ENCODE measurements around the gene CS.
"Not testable (repeated sequence)": the region's sequence is repeated elsewhere in the genome, so short reads cannot be mapped to it uniquely, and the experiment has no call there.

CS gene

DNA sequence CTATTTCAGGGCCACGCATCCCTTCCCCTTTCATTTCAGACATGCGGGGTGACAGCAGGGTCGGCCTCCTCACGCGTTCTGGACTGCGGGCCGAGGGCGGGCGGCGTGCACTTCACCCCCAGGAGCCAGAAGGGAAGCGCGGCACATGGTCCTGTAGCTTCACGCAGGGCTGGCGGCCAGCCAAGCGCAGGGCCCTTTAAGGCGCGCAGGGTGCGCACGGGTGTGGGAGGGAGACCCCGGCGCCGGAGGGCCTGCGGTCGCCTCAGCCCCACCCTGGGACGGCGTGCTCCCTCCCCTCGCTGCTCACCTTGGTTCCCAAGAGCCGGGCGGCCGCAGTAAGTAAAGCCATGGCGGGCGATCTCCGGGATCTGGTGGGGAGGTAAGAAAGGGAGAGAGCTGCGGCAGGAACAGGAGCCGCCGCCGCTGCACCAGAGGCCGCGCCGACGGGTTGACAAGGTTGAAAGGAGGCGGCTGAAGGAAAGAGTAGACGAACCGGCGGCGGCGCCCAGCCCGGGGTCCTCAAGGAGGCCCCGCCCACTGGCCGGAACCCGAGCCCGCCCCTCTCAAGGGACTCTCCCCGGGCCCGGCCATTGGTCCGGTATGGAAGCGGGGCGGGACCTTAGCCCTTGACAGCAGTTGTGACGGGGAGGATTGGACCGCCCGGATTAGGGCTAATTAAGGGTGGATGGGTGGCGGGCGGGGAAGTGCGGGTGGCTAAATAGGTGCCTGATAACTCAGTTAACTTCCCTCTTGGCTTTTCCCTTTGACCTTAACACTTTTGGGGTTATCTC, at the start of gene CS:
CS (minus strand) TSS at position 478 of the 791 bp plus-strand sequence; CDS start at position 349, 129 bp downstream.
- DNase-seq (ENCODE audit: low spot score), result peak; percentile 100

DNA sequence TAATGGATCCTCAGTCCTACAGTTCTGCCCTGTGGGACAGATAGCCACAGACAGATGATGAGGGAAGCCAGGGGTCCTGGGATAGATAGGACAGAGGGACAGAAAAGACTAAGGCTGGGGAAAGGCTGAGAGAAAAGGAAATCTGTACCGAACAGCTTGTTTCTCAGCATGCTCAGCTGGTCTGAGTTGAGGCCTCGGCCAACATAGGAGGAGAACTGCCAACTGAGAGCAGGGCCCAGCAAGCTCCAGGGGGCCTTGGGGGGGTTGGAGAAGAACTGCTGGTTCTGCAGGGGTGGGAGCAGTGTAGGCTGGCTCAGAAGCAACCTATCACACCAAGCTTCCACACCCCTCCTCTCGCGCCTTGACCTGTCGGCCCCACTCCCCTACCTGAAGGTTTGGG, 48.6 kb upstream of the CS start:
- no peak for DNase-seq (ENCODE audit: low spot score)

DNA sequence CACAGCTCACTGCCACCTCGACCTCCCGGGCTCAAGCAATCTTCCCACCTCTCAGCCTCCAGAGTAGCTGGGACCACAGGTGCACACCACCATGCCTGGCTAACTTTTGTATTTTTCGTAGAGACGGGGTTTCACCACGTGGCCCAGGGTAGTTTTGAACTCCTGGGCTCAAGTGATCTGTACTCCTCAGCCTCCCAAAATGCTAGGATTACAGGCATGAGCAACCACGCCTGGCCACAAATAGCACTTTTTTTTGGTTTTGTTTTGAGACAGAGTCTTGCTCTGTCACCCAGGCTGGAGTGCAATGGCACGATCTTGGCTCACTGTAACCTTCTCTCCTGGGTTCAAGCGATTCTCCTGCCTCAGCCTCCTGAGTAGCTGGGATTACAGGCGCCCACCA, 47.1 kb upstream of the CS start:
- not testable (repeated sequence) for DNase-seq (ENCODE audit: low spot score)

DNA sequence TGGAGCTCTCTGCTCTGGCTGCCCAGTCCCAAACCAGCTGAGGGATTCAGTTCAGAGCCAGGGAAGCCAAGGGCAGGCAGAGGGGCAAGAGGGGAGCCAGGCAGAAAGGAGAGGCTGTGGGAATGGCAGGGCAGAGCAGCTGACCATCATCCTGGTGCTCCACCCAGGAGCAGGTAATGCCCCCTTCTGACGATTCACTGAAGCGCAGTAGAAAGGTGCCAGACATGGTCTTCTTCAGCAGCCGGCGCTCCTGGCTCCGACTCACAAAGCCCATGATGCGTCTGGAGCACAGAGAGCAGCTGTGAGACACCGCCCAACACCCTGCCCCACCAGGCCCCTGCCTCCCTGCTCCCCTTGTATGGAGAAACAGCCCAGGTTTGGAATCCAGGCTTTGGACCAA, 46.5 kb upstream of the CS start:
- DNase-seq (ENCODE audit: low spot score), result no peak

DNA sequence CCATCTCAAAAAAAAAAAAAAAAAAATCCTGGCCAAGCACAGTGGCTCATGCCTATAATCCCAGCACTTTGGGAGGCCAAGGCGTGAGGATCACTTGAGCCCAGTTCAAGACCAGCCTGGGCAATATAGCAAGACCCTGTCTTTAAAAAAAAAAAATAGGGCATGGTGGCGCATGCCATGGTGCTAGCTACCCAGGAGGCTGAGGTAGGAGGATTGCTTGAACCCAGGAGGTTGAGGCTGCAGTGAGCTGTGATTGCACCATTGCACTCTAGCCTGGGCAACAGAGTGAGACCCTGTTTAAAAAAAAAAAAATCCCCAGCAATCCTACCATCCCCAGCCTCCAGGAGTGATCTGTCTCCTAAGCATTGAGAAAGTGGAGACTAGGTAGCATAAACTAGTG, 42.2 kb upstream of the CS start:
- not testable (repeated sequence) for DNase-seq (ENCODE audit: low spot score)

DNA sequence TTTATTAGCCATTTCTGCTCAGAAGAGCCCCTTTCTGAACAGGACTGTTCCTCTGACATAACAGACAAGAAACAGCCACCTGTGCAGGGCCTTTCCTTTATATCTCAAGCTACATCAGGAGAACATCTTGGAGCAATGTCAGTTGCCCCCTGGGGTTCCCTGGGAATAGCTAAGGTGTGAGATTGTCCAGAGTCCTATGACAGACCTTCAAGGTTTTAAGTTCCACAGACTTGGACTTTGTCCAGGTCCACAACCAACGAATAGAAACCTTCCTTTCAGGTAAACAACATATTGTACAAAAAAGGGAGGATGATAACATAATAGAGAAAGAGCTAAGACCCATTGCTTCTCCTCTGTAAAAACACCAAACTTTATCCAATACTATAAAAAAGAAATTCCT, 41.5 kb upstream of the CS start:
- DNase-seq (ENCODE audit: low spot score), result no peak

DNA sequence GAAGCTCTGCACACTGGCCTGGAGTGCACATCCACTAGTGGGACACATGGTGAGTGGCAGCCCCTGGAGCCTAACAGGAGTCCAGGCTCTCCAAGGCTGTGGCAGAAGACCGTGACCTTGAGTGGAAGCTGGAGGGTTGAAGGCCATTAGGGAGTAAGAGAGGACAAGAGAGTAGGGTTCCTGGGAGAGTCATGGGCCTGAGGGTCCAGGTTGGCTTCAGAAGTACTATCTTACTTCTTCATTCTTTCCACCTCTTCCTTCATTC, 39.0 kb upstream of the CS start:
- DNase-seq (ENCODE audit: low spot score), result no peak

DNA sequence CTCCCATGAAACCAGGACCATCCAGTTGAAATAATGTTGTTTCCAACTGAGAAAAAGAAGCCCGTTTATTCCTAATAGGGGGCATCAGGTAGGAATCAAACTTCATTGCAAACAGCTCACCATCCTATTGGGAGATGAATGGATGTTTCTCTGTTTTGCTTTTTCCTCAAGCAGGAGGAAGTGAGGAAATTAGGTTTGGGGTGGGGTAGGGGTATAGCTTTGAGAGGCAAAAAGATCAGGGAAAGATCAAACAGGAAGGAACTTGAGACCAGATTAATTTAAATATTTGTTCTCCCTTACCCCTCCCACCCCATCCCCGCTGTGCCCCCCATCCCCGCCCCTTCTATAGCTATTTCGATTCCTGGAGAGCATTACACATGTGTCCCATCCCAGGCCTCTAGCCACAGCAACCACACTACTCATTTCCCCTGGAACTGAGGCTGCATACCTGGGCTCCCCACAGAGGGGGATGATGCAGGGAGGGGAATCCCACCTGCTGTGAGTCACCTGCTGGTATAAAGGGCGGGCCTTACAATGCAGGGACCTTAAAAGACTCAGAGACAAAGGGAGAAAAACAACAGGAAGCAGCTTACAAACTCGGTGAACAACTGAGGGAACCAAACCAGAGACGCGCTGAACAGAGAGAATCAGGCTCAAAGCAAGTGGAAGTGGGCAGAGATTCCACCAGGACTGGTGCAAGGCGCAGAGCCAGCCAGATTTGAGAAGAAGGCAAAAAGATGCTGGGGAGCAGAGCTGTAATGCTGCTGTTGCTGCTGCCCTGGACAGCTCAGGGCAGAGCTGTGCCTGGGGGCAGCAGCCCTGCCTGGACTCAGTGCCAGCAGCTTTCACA, 38.4 kb upstream of the CS start, which contains the start of gene IL23A:
IL23A (plus strand) TSS at position 577 of the 850 bp plus-strand sequence; CDS start at position 738, 161 bp downstream.
- peak; percentile 28 for DNase-seq (ENCODE audit: low spot score)

DNA sequence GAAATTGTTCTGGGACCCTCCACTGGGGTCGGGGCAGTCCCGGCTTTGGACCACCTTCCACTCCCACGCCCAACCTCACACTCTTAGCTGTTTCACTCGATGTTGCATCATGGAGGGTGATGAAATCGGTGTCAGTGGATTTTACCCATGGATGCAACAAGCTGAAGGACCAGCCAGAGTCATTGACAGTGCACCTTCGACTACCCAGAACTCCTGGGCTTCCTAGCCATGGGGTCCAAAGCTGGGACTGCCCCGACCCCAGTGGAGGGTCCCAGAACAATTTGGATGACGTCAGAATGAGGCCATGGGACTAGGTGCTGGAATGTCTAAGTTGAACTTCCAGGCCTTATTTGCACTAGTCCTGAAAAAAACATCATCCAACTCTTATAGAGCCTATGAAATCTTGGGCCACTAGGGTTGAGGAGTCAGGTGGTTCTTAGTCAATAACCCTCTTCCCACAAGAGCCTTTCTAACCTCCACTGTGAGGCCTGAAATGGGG, 37.7 kb upstream of the CS start:
- no peak for DNase-seq (ENCODE audit: low spot score)

DNA sequence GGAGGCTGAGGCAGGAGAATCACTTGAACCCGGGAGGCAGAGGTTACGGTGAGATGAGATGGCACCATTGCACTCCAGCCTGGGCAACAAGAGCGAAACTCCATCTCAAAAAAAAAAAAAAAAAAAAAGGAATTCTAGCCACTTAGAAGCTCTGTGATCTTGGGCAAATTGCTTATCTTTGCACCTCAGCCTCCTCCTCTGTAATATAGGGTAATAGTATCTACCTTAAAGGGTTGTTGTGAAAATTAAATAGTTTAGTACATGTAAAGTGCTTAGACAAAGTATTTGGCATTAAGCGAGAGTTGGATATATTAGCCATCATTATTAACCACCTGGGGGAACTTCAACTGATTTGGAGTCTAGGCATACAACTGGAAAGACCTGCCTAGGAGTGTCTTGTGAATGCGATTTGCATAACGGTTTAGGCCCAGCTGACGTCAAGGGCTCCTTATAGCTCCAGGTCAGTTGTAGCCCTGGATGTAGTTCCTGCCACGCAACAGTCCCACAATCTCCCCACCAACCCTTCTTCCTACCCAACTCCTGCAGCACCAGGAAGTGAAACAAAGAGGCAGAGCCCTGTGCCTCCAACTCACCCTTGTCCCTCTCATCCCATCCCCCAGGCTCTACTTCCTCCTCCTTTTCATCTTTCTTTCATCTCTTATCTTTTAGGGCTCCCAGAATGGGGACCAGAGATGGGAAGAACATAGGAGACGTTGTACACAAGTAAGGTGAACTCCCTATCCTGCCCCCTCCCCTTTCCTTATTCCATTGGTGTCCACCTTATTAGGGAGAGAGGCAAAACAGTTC, 36.4 kb upstream of the CS start:
- DNase-seq (ENCODE audit: low spot score), result no peak

DNA sequence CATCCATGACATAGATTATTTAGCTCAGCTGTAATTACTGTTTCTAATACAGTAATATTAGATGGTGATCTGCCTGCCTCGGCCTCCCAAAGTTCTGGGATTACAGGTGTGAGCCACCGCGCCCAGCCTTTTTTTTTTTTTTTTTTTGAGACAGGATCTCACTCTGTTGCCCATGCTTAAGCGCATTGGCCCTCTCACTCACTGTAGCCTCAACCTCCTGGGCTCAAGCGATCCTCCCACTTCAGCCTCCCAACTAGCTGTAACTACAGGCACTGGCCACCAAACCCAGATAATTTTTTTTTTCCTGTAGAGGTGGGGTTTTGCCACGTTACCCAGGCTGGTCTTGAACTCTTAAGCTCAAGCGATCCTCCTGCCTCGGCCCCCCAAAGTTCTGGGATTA, 35.4 kb upstream of the CS start:
- DNase-seq (ENCODE audit: low spot score), result not testable (repeated sequence)

DNA sequence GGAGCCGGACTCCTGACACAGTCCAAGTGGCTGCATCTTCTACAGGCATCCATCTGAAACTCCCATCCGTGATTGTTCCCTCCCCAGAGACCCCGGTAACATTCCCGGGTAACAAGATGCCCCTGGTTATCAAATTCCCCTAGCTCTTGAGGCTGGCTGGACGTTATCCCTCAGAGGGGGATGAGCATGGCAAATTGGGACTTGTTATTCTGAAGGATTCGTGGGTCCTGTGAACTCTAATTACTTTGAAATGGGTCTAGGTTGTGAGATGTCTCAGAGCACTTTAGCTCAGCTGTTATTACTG, 34.3 kb upstream of the CS start:
- no peak for DNase-seq (ENCODE audit: low spot score)

DNA sequence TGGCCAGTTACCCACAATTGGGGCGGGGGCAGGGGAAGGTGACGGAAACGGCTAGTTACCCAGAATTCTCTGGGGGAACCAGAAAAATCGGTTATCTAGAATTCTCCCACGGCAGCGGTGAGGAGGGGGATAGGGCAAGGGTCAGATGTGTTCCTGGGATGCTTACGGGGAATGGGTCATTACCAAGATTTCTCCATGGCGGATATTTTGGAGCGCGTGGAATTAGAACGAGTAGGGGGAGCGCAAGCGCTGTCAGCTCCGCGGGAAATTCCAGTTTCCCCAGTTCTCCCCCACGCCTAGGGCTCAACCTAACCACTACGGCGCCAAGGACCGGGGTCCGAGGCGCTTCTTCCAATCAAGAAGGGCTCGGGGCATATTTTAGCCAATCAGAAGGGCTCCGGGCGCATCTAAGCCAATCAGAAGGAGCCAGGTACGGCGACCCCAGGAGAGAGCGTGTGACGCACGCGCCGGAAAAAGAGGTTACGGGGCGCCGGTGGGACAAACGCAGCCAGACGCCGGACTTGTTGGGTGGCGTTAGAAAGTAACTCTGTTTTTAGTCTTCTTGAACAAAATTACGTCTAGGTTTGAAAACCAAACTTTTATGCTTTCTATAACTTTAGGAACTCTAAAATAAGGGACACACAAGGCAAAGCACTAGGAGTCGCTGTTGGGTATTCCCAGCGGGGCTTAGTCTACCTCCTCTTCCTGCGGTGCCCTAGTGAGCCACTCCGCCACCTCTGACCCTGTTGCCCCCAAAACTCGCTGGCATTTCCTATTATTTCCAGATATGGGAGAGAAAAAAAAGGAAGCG, 33.8 kb upstream of the CS start, which contains the start of gene PAN2:
PAN2 (minus strand) TSS at position 322 of the 811 bp plus-strand sequence. CDS start 906 bp downstream, outside the sequence.
- DNase-seq (ENCODE audit: low spot score), result peak; percentile 100

DNA sequence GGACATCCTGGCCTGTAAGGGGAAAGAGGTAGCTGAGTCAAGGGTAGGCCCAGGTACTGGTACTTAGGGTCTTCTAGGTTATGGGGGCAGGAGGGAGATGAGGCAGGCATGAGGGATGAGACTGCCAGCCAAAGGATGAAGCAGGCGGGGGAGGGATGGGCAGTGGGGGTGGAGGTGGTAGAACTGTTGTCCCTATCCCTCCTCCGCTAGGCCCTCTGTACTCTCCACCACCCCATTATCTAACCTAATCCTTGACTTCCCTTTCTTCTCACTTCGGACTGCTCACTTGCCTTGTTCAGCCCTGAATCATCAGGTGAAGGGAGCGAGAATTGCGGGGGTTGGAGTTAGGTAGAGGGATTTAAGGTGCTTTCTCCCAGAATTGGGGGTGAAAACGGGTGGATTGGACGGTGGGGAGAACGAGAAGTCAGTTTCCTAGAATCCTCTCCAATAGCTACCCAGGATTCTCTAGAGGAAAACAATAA, 33.1 kb upstream of the CS start:
- DNase-seq (ENCODE audit: low spot score), result no peak

DNA sequence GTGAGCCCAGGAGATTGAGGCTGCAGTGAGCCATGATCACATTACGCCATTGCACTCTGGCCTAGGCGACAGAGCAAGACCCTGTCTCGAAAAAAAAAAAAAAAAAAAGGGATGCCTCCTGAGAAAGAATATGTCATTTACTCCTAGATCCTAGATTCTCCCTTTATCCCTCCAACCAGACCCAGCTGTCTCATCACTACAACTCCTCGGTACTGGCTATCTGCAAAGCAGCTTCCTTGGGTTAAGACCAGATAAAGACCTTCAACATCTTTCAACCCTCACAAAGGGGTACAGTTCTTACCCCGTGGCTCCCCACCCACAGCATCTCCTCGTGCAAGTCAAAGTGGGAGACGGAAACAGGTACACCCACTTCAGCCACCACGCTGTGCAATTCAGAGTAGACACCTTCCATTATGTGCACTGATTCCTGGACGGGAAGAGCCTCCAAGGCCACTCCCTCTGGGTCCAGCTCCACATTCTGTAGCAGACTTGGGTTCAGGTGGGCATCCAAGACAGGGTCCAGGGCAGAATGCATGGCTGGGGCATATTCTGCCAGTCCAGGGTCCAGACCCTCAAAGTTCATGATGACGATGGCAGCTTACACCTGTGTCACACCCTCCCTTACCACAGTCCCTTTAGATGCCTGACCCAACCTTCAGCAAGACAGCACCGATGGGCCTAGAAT, 32.5 kb upstream of the CS start:
- DNase-seq (ENCODE audit: low spot score), result no peak

DNA sequence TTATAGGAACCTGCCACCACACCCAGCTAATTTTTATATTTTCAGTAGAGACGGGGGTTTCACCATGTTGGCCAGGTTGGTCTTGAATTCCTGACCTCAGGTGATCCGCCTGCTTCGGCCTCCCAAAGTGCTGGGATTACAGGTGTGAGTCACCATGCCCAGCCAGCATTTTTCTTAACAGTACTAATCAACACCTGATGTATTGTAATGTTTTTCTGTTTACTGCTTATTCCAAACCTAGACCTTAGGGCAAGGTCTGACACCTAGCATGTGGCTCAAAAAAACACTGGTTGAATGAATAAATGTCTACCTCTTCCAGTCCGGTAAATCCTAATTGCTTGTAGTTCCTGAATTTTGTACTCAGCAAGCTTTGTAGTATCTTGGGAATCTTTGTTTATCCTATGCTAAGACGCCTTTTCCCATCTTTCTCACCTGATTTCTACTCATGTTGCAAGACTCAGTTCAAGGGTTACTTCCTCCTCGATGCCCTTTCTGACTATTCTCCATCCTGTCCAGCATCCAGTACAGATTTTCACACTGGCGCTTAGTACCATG, 30.9 kb upstream of the CS start:
- DNase-seq (ENCODE audit: low spot score), result no peak

DNA sequence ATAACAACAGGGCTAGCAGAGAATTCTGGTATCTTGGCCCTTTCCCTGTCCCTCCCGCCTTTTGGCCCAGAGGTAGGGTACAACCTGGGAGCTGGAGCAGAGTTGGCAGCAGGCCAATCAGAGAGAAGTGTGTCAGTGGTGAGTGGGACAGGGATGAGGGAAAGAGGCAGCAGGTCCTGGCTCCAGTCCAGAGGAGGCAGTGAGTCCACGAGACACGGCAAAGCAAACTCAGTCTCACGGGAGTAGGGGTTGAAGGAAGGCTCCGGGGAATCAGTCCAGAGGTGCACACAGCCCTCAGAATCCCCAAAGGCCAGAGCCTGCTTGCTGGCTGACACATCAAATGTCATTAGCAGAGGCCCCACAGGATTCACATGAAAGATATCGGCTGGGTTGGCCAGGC, 26.4 kb upstream of the CS start:
- DNase-seq (ENCODE audit: low spot score), result no peak

DNA sequence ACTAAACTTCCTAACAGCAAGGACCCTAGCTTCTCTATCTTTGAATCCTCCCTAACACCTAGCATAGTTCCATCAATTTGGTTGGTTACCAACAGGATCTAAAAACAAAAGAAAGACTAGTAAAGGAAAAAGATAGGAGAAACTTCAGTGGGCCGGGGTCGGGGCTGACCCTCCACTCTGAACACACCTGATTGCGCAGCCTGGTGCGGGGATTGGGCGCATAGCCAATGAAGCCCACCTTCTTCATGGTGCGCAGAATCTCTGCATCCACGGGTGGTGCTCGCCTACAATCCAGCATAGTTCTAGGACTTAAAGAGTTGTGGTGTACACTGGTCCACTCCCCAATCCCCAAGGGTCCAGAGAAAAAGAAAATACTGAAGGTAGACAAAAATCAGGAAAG, 26.0 kb upstream of the CS start:
- no peak for DNase-seq (ENCODE audit: low spot score)

DNA sequence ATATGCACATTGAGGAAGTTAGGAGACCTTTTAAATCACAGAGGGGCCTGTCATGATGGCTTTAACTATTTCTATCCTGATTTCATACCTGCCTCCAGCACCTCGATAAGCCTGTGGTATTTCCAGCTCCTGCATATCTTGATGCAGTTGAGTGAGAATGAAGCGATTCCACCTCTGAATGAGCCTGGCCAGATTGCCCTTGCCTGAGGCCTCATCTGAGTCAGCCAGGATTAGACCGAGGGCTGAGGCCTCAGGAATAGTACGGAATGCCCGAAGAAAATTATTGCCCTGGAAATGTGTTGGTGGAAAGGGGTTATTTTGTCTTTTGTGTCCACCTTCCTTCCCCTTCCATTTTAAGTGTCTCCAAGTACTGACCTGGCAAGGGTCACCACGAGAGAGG, 24.1 kb upstream of the CS start:
- no peak for DNase-seq (ENCODE audit: low spot score)

DNA sequence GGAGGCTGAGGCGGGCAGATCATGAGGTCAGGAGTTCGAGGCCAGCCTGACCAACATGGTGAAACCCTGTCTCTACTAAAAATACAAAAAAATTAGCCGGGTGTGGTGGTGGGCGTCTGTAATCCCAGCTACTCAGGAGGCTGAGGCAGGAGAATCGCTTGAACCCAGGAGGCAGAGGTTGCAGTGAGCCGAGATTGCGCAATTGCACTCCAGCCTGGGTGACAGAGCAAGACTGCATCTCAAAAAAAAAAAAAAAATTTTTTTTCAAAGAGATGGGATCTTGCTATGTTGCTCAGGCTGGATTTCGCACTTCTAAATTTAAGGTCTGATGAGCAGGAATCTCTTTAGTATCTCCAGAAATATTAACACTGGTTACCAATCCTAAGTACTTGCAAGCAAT, 21.5 kb upstream of the CS start:
- DNase-seq (ENCODE audit: low spot score), result not testable (repeated sequence)

DNA sequence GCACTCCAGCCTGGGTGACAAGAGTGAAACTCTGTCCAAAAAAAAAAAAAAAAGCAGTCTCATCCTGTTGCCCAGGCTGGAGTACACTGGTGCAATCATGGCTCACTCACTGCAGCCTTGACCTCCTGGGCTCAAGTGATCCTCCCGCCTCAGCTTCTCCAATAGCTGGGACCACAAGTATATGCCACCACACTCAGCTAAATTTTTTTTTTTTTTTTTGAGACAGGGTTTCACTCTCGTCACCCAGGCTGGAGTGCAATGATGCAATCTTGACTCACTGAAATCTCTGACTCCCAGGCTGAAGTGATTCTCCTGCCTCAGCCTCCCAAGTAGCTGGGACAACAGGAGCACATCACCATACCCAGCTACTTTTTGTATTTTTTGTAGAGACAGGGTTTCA, 20.9 kb upstream of the CS start:
- no peak for DNase-seq (ENCODE audit: low spot score)
